GM21526 (cell line): ENCODE measurements around the gene PXYLP1.

Experiments
- ATAC-seq: cut with Tn5 transposase; IDR thresholded peaks from one replicate; pipeline ENCODE4 v1.9.1; 2021; ENCODE audit warnings: moderate library complexity; ENCODE audit not compliant: unreplicated experiment, low FRiP score

PXYLP1 gene

DNA sequence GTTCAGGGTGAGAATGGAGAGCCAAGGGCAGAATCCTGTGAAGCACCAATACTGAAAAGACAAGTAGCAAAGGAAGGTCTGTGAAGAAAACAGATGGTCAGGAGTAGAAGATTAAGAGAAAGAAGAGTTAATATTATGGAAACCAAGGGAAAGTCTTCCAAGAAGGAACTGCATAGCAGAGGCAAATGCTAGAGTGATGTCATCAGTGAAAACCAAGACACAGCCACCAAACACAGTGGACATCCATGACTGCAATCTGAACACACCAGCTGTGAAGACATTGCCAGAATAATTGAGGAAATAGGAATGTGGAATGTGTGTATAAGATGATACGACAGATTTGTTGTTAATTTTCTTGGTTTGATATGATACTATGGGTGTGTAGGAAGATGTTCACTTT, 109.9 kb downstream of the PXYLP1 start:
- no peak for ATAC-seq

GRCh38 chr3:141342386-141342785, 110.8 kb downstream of the PXYLP1 start:
- no peak for ATAC-seq

DNA sequence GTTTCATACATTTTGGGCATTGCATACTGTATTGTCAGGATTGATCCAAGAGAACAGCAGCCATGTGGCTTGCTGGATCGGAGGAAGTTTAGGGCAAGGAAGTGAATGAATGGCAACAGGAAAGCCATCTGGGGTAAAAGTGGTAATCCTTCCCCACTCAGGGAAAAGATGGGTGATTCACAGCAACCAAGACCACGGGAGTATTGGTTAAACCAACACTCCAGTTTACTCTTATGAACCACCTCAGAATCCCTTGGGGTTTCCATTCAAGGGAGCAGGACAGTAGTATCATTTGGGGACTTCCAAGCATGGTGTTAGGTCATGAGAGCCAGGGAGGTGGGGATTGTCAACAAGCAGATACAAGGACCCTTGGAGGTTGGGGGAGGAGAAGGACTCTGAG, 111.5 kb downstream of the PXYLP1 start:
- ATAC-seq, result no peak

- no peak for ATAC-seq
Measured at GRCh38 chr3:141343865-141344271, 112.2 kb downstream of the PXYLP1 start.
